ENCODE results near the gene ATP5F1E.

ATP5F1E gene

GRCh38 chr20:58995461-58996225, 36.5 kb downstream of the ATP5F1E start:
- Histone ChIP-seq H3K9me3 (no peaks in the 10 kb centered on the region), H3K4me1 (no peaks in the 10 kb centered on the region), H3K4me3 (no peak overlapping the region), H3K27me3 (no peaks in the 10 kb centered on the region), H3K27ac (no peak overlapping the region), H3K36me3 (peaks cover 63 to 100% (median 93%) of the 10 kb centered on the region in 3 donors)
- intact Hi-C loops (cut with DNase I; ENCODE audit: low total_unique reads), result no loop called here
- no peak for DNase-seq
- no peak for TF ChIP-seq CTCF (IDR thresholded peaks at IDR 0.05)

- peaks cover 71 to 100% (median 97%) of the 10 kb centered on the region in 3 donors for H3K36me3 ChIP-seq
- H3K9me3 ChIP-seq, result no peaks in the 10 kb centered on the region
- peak in 1 of 2 donors; percentile 52 for DNase-seq
- H3K27me3 ChIP-seq, result no peaks in the 10 kb centered on the region
- no peak overlapping the region for H3K27ac ChIP-seq
- H3K4me1 ChIP-seq, result no peaks in the 10 kb centered on the region
- no peak for TF ChIP-seq CTCF (IDR thresholded peaks at IDR 0.05)
- H3K4me3 ChIP-seq, result no peak overlapping the region
- intact Hi-C loops (cut with DNase I; ENCODE audit: low total_unique reads), result no loop called here
These were observed 37.6 kb downstream of the ATP5F1E start for GRCh38 chr20:58994390-58995159.

GRCh38 chr20:58993332-58994248, 38.5 kb downstream of the ATP5F1E start:
- peak in 1 of 2 donors; percentile 57 for DNase-seq
- Histone ChIP-seq H3K9me3 (no peaks in the 10 kb centered on the region), H3K36me3 (peaks cover 80 to 100% (median 97%) of the 10 kb centered on the region in 3 donors), H3K4me1 (no peaks in the 10 kb centered on the region), H3K27ac (no peak overlapping the region), H3K4me3 (no peak overlapping the region), H3K27me3 (no peaks in the 10 kb centered on the region)
- intact Hi-C loops (cut with DNase I; ENCODE audit: low total_unique reads), result no loop called here
- no peak for TF ChIP-seq CTCF (IDR thresholded peaks at IDR 0.05)

- no peaks in the 10 kb centered on the region for H3K4me1 ChIP-seq
These were observed 39.2 kb downstream of the ATP5F1E start for GRCh38 chr20:58992911-58993310.

More at GRCh38 chr20:58992911-58993310, 39.2 kb downstream of the ATP5F1E start:
- Histone ChIP-seq H3K27ac (no peak overlapping the region), H3K27me3 (no peaks in the 10 kb centered on the region), H3K9me3 (no peaks in the 10 kb centered on the region), H3K4me3 (no peak overlapping the region), H3K36me3 (peaks cover 87 to 100% (median 99%) of the 10 kb centered on the region in 3 donors)
- intact Hi-C loops (cut with DNase I; ENCODE audit: low total_unique reads), result no loop called here
- peak in 1 of 2 donors; percentile 24 for DNase-seq
- TF ChIP-seq CTCF (IDR thresholded peaks at IDR 0.05), result no peak

Measured in tibial artery (tissue), 4 donors.